C1 segment of cervical spinal cord (tissue), 14 donors: ENCODE measurements around the gene SEPTIN2.
"Not testable (repeated sequence)": the region's sequence is repeated elsewhere in the genome, so short reads cannot be mapped to it uniquely, and the experiment has no call there.

Experiments
- DNase-seq, 14 donors: peaks; one replicate each; lab custom pipeline; 2025; lab: John Stamatoyannopoulos, UW

The SEPTIN2 gene

GRCh38 chr2:241350878-241351639 lies 35.3 kb downstream of the SEPTIN2 start:
- no peak for DNase-seq

- DNase-seq: no peak
Observed at GRCh38 chr2:241351640-241352031, 35.9 kb downstream of the SEPTIN2 start.

GRCh38 chr2:241352227-241352626 lies 36.5 kb downstream of the SEPTIN2 start:
- DNase-seq: no peak

GRCh38 chr2:241354668-241355658 lies 39.2 kb downstream of the SEPTIN2 start:
- peak in 1 of 14 donors; percentile 74 for DNase-seq

- peak; percentile 69 to 100 (median 96) for DNase-seq
Observed at GRCh38 chr2:241355983-241356870, 40.5 kb downstream of the SEPTIN2 start, which contains the start of gene FARP2. Gene FARP2, plus strand, starts transcription at chr2:241356285. Its CDS starts 16,823 bp downstream, at chr2:241373108.

GRCh38 chr2:241356871-241357260 lies 41.1 kb downstream of the SEPTIN2 start:
- DNase-seq: peak in 1 of 14 donors; percentile 22

GRCh38 chr2:241357531-241357930 lies 41.8 kb downstream of the SEPTIN2 start:
- DNase-seq: no peak

GRCh38 chr2:241358470-241358869 lies 42.7 kb downstream of the SEPTIN2 start:
- no peak for DNase-seq

- DNase-seq: no peak
Observed at GRCh38 chr2:241359481-241360045, 43.8 kb downstream of the SEPTIN2 start.

- peak in 1 of 14 donors; percentile 23 for DNase-seq
Observed at GRCh38 chr2:241363426-241363825, 47.7 kb downstream of the SEPTIN2 start.

GRCh38 chr2:241364781-241365180 lies 49.1 kb downstream of the SEPTIN2 start:
- no peak for DNase-seq

GRCh38 chr2:241366678-241367077 lies 51.0 kb downstream of the SEPTIN2 start:
- no peak for DNase-seq

GRCh38 chr2:241368643-241369042 lies 52.9 kb downstream of the SEPTIN2 start:
- DNase-seq: no peak

- no peak for DNase-seq
Observed at GRCh38 chr2:241372361-241372992, 56.8 kb downstream of the SEPTIN2 start.

GRCh38 chr2:241373446-241373845 lies 57.7 kb downstream of the SEPTIN2 start:
- DNase-seq: peak in 2 of 14 donors; percentile 44 to 95

- DNase-seq: not testable (repeated sequence)
Observed at GRCh38 chr2:241373906-241374305, 58.2 kb downstream of the SEPTIN2 start.

GRCh38 chr2:241375300-241375699 lies 59.6 kb downstream of the SEPTIN2 start:
- no peak for DNase-seq

- DNase-seq: no peak
Observed at GRCh38 chr2:241376808-241377207, 61.1 kb downstream of the SEPTIN2 start.

GRCh38 chr2:241378816-241379215 lies 63.1 kb downstream of the SEPTIN2 start:
- no peak for DNase-seq
